GM19397 (cell line): ENCODE data around the gene PALM2AKAP2.
"Not testable (repeated sequence)": the region's sequence is repeated elsewhere in the genome, so short reads cannot be mapped to it uniquely, and the experiment has no call there.

ENCODE experiments used
- ATAC-seq: cut with Tn5 transposase; IDR thresholded peaks from one replicate; pipeline ENCODE4 v1.9.1; 2021; ENCODE audit warnings: mild to moderate bottlenecking, moderate library complexity; ENCODE audit not compliant: unreplicated experiment

The PALM2AKAP2 gene

DNA sequence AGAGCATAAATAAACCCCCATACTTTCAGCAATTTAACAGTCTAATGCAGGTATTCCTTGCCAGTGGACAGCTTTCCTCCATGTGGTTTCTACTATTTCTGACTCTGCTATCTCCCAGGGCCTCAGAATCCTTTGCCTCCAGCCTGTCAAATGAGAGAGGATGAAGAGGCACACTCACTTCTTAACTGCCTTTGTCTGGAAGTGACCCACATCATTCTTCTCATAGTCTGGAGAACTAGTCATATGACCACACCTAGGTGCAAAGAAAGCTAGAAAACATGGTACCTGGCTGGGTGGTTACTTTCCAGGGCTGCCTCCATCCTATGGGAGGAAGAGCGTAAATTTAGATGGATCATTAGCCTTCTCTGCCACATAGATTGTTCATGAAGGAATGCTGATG is 22.5 kb downstream of the PALM2AKAP2 start:
- no peak for ATAC-seq

DNA sequence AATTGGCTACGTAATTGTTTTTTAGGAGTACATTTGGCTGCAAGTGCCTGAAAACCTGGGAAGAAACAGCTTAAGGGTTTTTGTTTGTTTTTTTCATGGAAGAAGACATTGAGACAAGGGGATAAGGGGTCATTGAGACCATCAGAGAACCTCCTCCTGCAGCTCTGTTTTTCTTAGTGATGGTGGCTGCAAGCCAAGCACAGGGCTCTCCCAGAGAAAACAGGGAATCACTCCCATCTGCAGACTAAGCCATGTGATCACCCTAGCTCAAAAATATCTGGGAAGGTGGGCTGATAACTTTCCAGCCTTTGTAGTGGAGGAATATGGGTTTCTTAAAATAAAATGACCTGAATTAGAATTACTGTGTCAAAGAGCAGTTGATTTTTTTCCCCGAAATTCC is 25.1 kb downstream of the PALM2AKAP2 start:
- no peak for ATAC-seq

DNA sequence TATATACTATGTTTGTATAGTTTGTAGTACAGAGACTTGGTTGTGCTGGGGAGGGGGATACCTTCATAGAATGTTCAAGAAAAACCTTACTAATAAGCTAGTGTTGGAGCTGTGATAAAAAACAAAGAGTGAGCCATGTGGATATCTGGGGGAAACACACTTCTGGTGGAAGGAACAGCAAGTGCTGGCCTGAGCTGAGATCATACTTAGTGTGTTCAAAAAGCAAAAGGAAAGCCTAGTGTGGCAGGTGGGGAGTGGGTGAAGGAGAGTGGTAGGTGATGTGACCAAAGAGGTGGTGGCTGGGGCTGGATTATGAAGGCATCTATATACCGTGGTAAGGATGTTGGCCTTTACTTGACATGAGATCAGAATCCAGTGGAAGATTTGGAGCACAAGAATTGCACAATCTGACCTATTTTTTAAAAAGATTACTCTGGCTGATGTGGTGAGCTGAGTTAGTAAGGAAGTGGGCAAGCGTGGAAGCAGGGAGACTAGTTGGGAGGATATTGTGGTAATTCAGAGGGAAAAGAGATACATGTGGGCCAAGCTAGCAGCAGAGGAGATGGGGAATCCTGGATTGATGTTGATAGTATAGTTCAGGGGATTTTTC is 26.6 kb downstream of the PALM2AKAP2 start:
- ATAC-seq = no peak

DNA sequence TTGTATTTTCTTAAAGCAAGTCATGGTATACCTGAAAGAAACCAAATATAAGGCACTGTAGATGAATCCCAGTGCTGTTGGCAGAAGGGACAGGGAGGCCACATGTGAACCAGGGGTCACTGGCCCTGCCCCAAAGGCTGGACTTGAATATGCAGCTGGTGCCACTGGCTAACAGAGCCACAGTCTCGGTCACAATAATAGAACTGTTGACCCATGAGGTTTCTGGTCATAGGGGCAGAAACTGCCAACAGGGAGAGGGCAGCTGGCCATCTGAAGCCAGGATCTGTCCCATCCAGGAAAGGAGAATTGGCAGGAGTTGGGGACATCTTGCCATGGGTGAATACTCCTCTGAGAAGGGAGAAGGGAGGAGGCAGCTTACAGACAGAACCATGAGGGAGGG is 31.9 kb downstream of the PALM2AKAP2 start:
- ATAC-seq = no peak

DNA sequence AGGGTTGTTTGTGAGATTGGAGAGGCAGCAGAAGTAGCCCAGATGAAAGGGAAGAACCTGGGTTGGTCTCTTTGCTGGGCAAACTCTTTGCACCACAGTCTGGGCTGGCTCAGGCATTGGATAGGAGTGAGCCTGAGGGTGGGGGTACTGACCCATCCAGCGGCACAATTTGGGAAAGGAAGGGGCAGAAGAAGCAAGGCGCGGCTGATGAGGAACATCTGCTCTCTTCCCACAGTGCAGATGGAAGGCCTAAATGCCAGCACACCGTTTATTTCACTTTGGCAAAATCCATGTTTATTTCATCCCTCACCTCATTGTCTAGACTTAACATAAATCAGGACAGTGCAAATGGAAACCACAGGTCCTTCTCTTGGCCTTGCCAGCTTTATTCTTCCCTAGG is 32.3 kb downstream of the PALM2AKAP2 start:
- ATAC-seq = no peak

DNA sequence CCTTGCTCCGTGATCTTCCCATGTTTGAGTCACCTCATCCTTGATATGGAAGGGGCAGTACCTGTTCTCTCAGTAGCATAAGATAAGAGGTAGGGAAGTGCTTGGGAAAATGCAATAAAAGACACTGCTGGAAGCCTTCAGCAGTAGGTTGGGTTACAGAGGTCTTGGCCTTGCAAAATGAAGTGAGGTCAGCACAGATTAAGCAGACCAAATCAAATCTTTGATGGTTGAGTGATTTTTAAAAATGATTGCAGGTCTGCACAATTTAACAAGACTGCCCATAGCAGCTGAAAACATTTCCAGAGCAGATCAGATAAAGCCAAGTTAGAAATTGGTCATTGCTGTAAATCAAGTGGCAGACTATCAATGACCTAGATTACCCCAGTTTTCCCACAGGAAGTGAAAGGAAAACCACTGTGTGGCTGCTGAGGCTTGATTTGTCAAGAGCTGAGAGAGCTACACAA is 32.9 kb downstream of the PALM2AKAP2 start:
- ATAC-seq = no peak

DNA sequence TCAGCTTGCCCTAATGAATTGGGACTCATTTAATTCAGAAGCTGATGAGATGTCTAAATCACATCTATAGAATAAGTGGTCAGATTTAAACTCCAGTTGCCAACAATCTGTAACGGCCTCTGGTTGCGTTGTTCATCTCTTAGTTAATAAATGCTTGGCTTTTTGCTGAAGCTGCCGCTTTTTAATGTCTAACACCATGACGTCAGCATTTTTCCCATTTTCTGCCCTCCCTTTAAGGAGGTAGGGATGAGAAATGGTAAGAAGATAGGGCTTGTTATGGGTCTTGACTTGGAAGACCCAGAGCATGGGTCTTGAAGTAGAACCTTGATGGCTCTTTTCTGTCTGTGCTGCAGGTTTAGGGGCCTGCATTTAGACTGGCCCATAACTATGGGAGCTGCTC is 33.3 kb downstream of the PALM2AKAP2 start:
- ATAC-seq = no peak

DNA sequence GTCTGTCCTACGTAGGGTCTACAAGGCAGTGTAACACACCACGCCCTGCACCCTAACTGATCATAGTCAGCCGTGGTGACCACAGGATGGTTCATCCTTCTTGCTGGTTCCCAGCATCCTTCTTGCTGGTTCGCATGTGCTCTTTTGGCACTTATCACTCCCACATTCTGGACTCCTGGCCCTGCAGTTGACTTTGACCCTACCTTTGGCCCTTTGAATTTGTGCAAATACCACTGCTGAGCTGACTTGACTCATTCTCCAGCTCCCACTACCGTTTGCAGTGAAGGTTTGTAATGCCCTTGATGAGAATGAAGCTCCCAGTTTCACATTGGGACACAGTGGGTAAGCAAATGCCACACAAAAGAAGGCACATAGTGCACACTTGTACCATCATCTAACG is 33.8 kb downstream of the PALM2AKAP2 start:
- no peak for ATAC-seq

DNA sequence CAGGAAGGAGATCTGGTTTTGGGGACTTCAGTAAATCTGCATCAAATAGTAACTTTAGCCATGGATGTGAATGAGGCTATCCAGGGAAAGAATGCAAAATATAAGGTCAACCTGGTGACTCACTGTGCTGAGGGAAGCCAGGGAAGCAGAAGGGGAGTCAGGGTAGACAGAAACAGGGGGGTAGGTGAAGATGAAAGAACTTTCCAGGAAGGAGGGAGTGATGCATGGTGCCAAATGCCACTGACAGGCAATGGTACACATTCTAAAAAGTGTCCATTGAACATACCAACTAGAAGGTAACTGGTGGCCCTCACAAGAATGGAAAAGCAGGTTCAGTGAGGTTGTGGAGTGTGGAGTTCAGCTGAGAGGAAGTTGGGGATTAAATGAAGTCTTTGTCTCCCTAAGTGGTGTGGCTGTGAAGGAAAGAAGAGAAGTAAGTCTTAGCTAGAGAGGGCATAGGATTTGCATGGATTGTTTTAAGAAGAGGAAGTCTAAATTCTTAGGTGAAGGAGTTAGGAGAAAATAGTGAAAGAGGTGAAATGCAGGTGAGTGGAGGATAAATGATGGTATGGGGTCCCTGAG is 35.5 kb downstream of the PALM2AKAP2 start:
- no peak for ATAC-seq

DNA sequence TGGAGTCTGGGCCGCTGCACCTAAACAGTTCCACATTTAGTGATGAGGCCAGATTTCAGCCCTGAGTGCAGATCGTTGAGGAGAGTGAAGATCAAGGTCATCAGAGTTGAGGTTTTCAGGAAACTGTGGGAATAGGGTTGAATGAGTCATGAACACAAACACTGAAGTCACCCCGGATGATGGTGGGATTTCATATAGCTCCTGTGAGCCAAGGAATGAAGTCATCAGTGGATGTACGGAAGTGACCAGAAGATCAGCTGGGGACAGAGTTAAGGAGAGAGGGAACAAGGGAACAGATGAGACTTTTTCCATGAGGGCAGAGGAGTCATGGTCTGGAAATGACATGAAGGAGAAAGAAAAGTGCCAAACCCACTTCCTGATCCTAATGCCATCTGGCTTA is 36.5 kb downstream of the PALM2AKAP2 start:
- no peak for ATAC-seq

DNA sequence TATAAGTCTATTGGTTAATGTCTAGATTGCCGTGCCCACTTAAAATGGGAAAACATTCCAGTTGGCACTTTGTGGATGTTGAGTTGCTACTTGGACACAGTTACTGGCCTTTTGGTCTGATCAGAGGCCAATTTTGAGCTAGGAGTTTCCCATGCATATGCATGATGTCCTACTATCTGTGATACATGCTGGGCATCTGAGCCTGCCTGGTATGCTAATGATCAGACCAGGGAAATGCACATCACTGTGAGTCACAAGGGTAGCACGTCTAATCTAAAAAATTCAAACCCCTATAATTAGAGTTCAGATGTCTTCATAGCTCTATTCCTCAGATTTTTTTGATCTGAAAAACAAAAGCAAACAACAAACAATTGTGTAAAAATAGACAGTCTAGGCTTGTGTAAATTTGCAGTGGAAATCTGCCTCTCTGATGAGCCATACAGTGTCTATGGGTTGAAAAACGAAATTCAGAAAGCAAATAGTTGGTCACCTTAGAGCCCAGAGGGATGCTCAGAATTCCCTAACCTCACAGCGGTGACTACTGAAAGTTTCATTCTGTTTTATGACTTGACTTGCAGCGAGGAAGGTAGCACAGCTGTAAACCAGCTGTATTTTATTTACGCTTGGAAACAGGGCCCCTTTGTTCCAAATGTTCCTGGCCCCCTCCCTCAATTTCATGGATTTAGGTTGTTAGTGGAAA is 37.3 kb downstream of the PALM2AKAP2 start:
- no peak for ATAC-seq

DNA sequence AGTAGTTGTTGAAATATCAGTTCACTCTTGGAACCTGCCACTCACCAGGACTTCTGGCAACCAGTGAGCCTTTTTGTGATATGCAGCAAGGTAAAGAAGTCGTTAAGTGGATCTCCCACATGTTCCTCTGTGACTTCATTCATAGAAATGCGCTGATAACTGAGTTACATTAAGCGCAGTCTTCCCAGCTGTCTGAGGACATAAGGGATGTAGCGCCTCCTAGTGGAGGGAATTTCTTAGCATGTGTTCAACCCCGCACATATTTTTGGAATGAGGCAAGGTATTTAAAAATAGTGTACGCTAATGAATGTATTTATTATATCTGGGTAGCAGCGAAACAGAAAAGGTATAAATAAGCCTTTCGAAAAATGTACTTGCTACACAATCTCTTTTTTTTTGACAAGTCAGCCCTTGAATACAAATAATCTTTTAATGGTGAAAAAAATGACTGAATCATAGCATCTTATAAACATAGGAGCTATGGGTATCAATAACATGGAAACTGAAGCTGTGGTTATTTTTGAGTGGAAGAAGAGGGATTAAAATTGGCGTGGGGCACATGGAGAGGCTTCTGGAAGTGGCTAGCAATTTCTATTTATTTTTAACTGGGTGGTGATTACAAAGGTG is 38.0 kb downstream of the PALM2AKAP2 start:
- no peak for ATAC-seq

DNA sequence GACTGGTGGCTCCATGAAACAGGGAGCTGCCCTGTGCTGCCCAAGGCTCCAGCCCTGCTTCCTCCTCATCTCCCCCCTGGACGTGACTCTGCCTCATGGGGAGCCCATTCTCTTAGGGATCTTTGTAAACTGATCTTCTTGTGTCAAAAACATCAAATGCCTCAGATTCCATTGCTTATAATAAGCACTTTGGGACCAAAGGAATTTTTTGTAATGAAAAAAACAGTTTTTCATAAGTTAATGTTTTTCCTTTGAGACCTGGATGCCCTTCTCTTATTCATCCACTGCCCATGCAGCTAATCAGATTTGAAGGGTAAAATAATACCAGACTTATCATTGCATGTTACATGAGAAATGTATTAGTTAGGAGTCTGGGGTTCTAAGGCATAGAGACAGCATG is 41.7 kb downstream of the PALM2AKAP2 start:
- ATAC-seq = no peak

DNA sequence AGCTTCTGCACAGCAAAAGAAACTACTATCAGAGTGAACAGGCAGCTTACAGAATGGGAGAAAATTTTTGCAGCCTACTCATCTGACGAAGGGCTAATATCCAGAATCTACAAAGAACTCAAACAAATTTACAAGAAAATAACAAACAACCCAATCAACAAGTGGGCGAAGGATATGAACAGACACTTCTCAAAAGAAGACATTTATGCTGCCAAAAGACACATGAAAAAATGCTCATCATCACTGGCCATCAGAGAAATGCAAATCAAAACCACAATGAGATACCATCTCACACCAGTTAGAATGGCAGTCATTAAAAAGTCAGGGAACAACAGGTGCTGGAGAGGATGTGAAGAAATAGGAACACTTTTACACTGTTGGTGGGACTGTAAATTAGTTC is 45.4 kb downstream of the PALM2AKAP2 start:
- not testable (repeated sequence) for ATAC-seq

DNA sequence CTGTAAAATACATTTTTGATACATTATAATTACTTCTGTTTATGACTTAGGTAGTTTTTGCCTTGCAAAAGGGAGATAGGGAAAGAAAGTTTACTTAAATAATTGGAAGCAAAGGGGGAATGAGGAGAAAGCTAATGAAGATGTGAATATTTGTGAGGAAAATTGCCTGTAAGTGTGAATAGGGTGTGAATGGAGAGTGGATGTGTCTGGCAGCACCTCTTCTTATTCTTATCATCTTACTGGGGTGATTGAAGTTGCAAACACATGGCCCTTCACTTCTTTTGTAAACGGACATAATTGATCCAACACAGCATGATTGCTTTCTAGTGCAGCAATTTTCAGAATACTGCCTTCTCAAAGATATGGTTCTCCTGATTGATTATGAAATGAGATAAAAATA is 46.6 kb downstream of the PALM2AKAP2 start:
- no peak for ATAC-seq

DNA sequence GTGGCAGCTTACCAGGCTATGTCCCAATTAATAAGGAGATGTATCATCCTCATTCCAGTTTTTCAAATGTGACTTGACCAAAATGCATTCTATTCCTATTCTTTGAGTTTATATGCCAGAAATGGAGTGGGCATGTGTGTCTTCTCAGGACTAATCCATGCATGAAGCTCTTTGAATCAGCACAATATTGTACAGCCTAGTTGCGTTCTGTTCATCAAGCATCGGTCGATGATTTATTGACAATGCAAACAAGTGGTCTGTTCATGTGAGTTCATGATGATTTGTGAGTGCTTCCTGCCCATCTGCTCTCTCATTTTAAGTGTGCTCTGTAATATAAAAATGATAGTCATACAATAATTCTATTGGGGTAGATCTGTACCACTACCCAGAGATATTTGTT is 48.3 kb downstream of the PALM2AKAP2 start:
- no peak for ATAC-seq
